Gastroesophageal sphincter (tissue), 4 donors: Measurements from ENCODE around the gene CRTAP. TPM values are rescaled to one million over a fixed set of nuclear protein-coding genes. Genes with fewer than 3 reads are reported as not detected.
"Not testable (repeated sequence)": the region's sequence is repeated elsewhere in the genome, so short reads cannot be mapped to it uniquely, and the experiment has no call there.

Source experiments
- ATAC-seq: fragments of 150-250 bp; one replicate; pipeline ENCODE4 v1.9.1; 2016; ENCODE audit warnings: mild to moderate bottlenecking, moderate library complexity
- H3K27ac ChIP-seq, 4 donors: fragments of 200-600 bp; sonication (generic) in 3 of 4; 1 replicate in 3 of 4; 2 replicates in 1 of 4; pipeline ENCODE4 v1.5.1; 2016 to 2019
- H3K27me3 ChIP-seq: fragments of 200-600 bp; sonication (generic); one replicate; pipeline ENCODE4 v1.5.1; 2019
- H3K36me3 ChIP-seq, 2 donors: fragments of 200-600 bp; sonication (generic); one replicate each; pipeline ENCODE4 v1.5.1; 2019; ENCODE audit warnings: control low read depth in 1 of 2
- H3K4me1 ChIP-seq, 3 donors: fragments of 200-600 bp; sonication (generic); 1 replicate in 2 of 3; 2 replicates in 1 of 3; pipeline ENCODE4 v1.5.1; 2016 to 2019; ENCODE audit warnings: control low read depth in 2 of 3
- H3K4me3 ChIP-seq, 2 donors: fragments of 200-600 bp; sonication (generic); one replicate each; pipeline ENCODE4 v1.5.1; 2019; ENCODE audit warnings: mild to moderate bottlenecking in 1 of 2, moderate library complexity in 1 of 2
- H3K9me3 ChIP-seq, 3 donors: fragments of 200-600 bp; sonication (generic); one replicate each; pipeline ENCODE4 v1.5.1; 2017 to 2019; ENCODE audit warnings: control low read depth in 2 of 3
- CTCF ChIP-seq, 4 experiments: fragments of 200-600 bp in 2 of 4; fragments of 450-650 bp in 2 of 4; sonication (generic) in 1 of 4; IDR thresholded peaks; one replicate each; pipeline ENCODE4 v1.5.1; 2017 to 2019; ENCODE audit warnings: antibody characterized with exemption in 4 of 4, mild to moderate bottlenecking in 2 of 4, moderate library complexity in 2 of 4
- EP300 ChIP-seq: sonication (generic); formaldehyde crosslinking; IDR thresholded peaks from one replicate; pipeline ENCODE4 v1.6.1; 2017; ENCODE audit warnings: antibody characterized with exemption, mild to moderate bottlenecking
- POLR2A ChIP-seq, 2 donors: fragments of 450-650 bp; IDR thresholded peaks; one replicate each; pipeline ENCODE4 v1.6.1; 2017; ENCODE audit warnings: antibody characterized with exemption in 2 of 2, mild to moderate bottlenecking in 2 of 2, moderate library complexity in 1 of 2
- POLR2AphosphoS5 ChIP-seq: sonication (generic); formaldehyde crosslinking; IDR thresholded peaks from one replicate; pipeline ENCODE4 v1.6.1; 2017; ENCODE audit warnings: antibody characterized with exemption
- WGBS, 2 donors: methylation state at CpG; one replicate each; pipeline ENCODE4 v1.1.5; 2018; ENCODE audit warnings: low coverage in 1 of 2; 5-methylcytosine and 5-hydroxymethylcytosine counted together
- total RNA-seq, 4 donors: library from RNA; depleted of rRNA; stranded (reverse); fragments of >200 nt; gene quantifications; one replicate each; pipeline ENCODE4 v1.1.0, GENCODE V29; 2016

CRTAP gene
- total RNA-seq, 4 donors from 2014 or later, result 189 to 358 (median 292) TPM

GRCh38 chr3:33179132-33179531, 65.3 kb downstream of the CRTAP start:
- Histone ChIP-seq H3K4me3 (no peak overlapping the region), H3K4me1 (no peaks in the 10 kb centered on the region), H3K9me3 (peaks cover 0 to 23% (median 0%) of the 10 kb centered on the region in 3 donors), H3K27ac (no peak overlapping the region), H3K27me3 (no peaks in the 10 kb centered on the region), H3K36me3 (no peaks in the 10 kb centered on the region)
- WGBS, 2 donors, result 53 to 83% methylated on average over 1 of the region's 1 CpG
- no peak for ATAC-seq
- TF ChIP-seq POLR2AphosphoS5 (no peak), CTCF (IDR thresholded peaks at IDR 0.05) (no peak), EP300 (no peak), POLR2A (IDR thresholded peaks at IDR 0.05) (no peak)

- 70 to 88% methylated on average over 5 of the region's 5 CpGs for WGBS, 2 donors
- H3K4me3 ChIP-seq, result no peak overlapping the region
- peaks cover 0 to 23% (median 0%) of the 10 kb centered on the region in 3 donors for H3K9me3 ChIP-seq
Observed at GRCh38 chr3:33181229-33181628, 67.4 kb downstream of the CRTAP start.

GRCh38 chr3:33181641-33182040, 67.8 kb downstream of the CRTAP start:
- H3K4me1 ChIP-seq, ATAC-seq, H3K27ac ChIP-seq, H3K4me3 ChIP-seq, H3K36me3 ChIP-seq, H3K27me3 ChIP-seq: not testable (repeated sequence)
- 91 to 100% methylated on average over 1 of the region's 1 CpG for WGBS, 2 donors
- peaks cover 0 to 23% (median 0%) of the 10 kb centered on the region in 3 donors for H3K9me3 ChIP-seq

More at GRCh38 chr3:33181229-33181628, 67.4 kb downstream of the CRTAP start:
- ATAC-seq, result no peak
- Histone ChIP-seq H3K4me1 (no peaks in the 10 kb centered on the region), H3K27ac (no peak overlapping the region), H3K36me3 (no peaks in the 10 kb centered on the region), H3K27me3 (no peaks in the 10 kb centered on the region)
- TF ChIP-seq EP300 (no peak), POLR2AphosphoS5 (no peak), CTCF (IDR thresholded peaks at IDR 0.05) (no peak)

GRCh38 chr3:33184863-33185262, 71.0 kb downstream of the CRTAP start:
- Histone ChIP-seq H3K36me3 (no peaks in the 10 kb centered on the region), H3K4me3 (no peak overlapping the region), H3K4me1 (no peaks in the 10 kb centered on the region), H3K27me3 (no peaks in the 10 kb centered on the region), H3K9me3 (peaks cover 0 to 7% (median 0%) of the 10 kb centered on the region in 3 donors), H3K27ac (no peak overlapping the region)
- WGBS, 2 donors, result 83 to 100% methylated on average over 1 to 2 of the region's 2 CpGs
- ATAC-seq, result no peak
- TF ChIP-seq EP300, result no peak
- no peak for TF ChIP-seq POLR2A (IDR thresholded peaks at IDR 0.05)
- TF ChIP-seq POLR2AphosphoS5, result no peak
- TF ChIP-seq CTCF (IDR thresholded peaks at IDR 0.05), result no peak

GRCh38 chr3:33186524-33187367, 72.9 kb downstream of the CRTAP start:
- no peak for ATAC-seq
- H3K4me3 ChIP-seq, result no peak overlapping the region
- H3K27ac ChIP-seq, result no peak overlapping the region
- 95 to 100% methylated on average over 2 to 13 of the region's 13 CpGs for WGBS, 2 donors
- no peaks in the 10 kb centered on the region for H3K4me1 ChIP-seq
- no peaks in the 10 kb centered on the region for H3K36me3 ChIP-seq
- TF ChIP-seq POLR2A (IDR thresholded peaks at IDR 0.05) (no peak), EP300 (no peak), POLR2AphosphoS5 (no peak), CTCF (IDR thresholded peaks at IDR 0.05) (no peak)
- no peaks in the 10 kb centered on the region for H3K27me3 ChIP-seq
- H3K9me3 ChIP-seq, result peaks cover 0 to 6% (median 0%) of the 10 kb centered on the region in 3 donors
